Stimulated activated CD4-positive, alpha-beta T cell treated with anti-CD3 and anti-CD28 coated beads, Interleukin-2, amount 100 ng/mL, for 4 hours (primary cell): Measurements from ENCODE around the gene CAPRIN1.

Experiments
- DNase-seq: peaks from one replicate; pipeline ENCODE4 v3.0.0-alpha.2; 2020; ENCODE audit warnings: low read depth

Gene CAPRIN1, protein sequence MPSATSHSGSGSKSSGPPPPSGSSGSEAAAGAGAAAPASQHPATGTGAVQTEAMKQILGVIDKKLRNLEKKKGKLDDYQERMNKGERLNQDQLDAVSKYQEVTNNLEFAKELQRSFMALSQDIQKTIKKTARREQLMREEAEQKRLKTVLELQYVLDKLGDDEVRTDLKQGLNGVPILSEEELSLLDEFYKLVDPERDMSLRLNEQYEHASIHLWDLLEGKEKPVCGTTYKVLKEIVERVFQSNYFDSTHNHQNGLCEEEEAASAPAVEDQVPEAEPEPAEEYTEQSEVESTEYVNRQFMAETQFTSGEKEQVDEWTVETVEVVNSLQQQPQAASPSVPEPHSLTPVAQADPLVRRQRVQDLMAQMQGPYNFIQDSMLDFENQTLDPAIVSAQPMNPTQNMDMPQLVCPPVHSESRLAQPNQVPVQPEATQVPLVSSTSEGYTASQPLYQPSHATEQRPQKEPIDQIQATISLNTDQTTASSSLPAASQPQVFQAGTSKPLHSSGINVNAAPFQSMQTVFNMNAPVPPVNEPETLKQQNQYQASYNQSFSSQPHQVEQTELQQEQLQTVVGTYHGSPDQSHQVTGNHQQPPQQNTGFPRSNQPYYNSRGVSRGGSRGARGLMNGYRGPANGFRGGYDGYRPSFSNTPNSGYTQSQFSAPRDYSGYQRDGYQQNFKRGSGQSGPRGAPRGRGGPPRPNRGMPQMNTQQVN

DNA sequence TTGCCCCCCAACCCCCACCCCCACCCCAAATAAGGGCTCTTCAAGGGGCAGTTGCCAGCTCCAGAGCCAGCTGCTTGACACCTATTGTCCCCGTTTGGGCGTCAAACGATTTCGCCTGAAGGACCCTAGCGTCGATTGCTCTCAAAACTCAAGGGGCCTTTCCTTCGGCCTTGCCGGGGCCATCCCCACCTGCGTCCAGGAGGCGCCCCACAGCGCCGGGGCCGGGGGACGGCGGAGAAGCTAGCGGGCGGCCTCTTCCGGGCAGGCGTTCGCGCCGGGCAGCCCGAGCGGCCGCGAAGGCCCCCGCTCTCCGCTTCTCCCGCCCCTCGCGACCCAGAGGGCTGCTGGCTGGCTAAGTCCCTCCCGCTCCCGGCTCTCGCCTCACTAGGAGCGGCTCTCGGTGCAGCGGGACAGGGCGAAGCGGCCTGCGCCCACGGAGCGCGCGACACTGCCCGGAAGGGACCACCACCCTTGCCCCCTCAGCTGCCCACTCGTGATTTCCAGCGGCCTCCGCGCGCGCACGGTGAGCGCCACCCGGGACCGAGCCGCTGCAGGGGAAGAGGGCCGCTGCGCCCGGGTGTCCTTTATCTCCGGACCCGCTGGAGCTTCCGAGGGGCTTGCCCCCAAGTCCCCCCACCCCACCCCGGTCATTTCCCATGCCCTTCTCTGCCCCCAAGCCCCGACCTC is at the start of gene CAPRIN1:
Gene CAPRIN1, plus strand, starts transcription at position 383 of the 687 bp plus-strand sequence. CDS start 690 bp downstream, outside the sequence.
- DNase-seq = peak; percentile 74

DNA sequence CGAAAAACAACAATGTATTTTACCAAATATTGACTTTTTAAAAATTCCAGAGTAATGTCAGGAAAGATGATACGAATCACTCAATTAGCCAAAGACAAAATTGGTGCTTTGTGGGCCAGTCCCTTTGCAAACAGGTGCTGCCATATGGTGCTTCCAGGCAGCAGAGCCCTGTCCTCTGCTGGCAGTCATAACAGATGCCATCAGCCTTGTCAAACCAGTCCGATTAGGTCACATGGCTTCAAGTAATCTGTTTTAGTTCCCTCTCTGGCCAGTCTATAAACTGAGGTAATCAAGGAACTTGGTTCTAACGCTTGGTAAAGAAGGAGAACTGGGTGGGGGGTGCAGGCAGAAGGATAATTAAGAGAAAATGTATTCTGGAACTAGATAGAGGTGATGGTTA is 49.1 kb upstream of the CAPRIN1 start:
- no peak for DNase-seq

DNA sequence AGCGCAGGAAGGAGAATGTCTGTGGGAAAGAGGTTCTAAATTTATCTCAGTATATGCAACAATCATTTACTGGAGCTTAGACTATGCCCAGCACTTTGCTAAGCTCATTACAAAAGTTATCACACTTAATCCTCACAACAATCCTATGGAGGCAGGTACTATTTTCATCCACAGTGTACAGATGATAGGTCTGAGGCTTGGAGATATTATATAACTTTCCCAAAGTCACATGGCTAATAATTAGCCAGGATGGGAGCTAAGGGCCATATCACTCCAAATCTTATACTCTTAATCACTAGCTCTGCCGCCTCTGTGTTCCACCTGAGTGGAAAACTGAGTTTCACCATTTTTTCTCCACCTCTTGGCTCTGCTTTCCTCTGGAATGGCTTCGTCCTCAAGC is 47.3 kb upstream of the CAPRIN1 start:
- no peak for DNase-seq

DNA sequence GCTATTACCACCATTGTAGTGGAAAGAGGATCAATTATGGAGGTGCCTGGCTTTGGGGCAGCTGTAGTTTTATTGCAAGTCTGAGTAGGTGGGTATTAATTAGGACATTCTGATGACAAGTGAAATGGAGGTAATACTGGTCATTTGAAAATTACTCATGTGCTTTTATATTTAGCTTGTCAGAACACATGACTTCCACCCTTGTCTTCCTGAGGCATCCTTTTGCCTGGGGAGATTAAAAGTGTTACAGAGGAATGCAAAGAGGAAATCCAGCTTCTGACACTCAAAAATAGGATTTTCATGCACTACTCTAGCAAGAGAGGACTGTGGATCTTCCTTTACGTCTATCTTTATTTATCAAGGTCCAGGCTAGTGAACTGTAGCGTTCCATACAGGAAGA is 44.7 kb upstream of the CAPRIN1 start:
- no peak for DNase-seq

DNA sequence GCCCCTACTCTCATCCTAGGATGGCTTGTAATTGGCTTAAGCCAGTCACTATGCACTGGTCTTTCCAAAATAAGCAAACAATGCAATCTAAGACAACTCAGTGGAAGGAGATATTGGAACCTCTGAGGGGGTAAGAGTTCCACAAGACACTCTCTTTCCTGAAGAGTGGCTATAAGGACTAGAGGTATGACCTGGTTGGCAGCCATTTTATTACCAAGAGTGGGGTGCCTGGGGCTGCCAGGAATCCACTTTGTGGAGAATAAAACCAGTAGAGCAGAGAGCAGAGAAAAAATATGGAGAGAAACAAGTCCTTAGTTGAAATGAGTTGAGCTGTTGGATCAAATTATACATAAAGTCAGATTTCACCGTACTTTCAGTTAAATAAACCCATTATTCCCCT is 38.8 kb upstream of the CAPRIN1 start:
- no peak for DNase-seq

DNA sequence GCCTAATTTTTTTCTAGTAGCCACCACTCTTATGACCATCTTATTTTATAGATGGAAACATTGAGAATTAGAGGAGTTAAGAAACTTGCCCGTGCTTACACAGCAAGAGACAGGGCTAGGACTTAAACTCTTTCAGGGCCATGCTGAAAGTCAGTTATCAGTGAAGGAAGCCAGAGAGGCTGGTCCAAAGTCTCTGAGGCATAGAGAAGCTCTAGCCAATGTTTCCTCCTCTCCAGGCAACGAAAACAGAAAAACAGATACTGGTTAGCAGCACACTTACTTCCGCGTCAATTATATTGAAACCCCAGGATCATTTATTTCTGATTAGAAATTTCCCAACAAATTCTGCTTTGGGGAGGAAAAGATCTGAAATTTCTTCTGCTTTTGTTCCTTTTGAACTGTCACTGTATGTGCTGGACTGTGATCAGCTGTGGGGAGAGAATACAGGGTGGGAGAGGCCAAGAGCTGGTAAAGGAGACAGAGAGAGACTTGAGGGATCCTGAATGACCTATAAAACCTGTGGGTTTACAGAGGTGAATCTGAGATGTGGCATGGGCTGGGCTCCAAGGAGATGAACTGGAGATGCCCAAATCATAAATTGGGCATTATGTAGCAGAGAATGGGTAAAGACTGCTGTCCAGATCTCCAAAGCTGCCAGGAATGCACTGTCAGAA is 37.5 kb upstream of the CAPRIN1 start:
- DNase-seq = no peak

DNA sequence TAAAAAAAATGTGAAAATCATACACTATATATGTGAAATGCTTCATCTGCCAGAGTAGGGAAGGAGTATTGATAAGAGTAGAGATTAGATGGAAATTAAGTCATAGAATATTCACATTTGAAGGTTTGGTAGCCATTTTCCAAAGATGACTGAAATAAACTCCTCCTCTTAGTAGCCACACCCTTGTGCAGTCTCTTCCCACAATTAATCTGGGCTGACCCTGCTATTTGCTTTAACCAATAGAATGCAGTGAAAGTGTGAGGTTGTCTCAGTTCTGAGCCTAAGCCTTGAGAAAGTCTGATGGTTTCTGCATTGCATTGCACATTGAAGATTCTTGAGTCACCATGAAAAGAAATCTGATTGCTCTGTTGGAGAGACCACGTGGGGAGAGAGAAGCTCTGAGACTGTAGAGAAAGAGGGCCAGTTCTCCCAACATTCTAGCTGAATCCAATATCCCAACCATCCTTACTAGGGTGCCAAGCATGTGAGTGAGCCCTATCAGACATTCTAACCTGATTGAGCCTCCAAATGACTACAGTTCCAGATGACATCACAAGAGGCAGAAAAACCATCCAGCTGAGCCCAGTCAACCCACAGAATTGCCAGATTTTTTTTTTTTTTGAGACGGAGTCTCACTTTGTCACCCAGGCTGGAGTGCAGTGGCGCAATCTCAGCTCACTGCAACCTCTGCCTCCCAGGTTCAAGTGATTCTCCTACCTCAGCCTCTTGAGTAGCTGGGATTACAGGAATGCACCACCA is 29.4 kb upstream of the CAPRIN1 start:
- no peak for DNase-seq

DNA sequence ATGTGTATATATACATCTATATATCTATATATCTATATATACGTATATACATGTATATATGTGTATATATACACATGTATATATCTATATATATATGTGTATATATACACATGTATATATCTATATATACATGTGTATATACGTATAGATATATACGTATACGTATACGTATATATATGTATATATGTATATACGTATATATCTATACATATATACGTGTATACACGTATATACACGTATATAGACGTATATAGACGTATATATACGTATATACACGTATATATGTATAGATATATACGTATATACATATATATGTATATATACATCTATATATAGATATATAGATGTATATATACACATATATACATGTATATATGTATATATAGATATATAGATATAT is 25.1 kb upstream of the CAPRIN1 start:
- no peak for DNase-seq

DNA sequence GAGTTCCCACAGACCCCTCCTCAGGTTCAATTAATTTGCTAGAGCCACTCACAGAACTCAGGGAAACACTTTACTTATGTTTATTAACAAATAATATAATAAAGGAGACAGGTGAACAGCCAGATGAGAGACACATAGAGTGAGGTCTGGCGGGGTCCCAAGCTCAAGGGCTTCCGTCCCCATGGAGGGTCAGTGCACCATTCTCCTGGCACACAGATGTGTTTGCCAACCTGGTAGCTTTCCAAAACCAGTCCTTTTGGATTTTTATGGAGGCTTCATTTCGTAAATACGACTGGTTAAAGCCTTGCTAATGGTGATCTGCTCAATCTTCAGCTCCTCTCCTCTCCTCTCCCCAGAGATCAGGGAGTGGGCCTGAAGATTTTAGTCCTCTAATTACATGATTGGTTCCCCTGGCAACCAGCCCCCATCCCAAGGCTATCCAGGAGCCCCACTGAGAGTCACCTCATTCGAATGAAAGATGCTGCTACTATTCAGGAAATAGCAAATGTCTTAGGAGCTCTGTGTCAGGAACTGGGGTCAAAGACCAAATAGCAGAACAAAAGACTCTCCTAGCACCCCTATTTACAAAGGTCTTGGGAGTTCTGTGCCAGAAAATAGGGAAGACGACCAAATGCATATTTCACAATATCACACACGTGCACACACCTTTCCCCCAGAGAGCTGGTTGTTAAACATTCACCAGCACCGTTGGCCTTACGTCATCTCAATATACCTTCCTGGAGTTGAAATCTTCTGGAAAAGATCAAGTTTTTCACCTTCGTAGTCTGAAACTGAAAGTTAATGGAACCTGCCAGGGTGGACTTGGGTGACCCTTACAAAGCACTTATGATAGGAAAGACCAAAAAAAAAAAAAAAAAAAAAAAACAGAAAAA is 23.8 kb upstream of the CAPRIN1 start:
- DNase-seq = no peak

DNA sequence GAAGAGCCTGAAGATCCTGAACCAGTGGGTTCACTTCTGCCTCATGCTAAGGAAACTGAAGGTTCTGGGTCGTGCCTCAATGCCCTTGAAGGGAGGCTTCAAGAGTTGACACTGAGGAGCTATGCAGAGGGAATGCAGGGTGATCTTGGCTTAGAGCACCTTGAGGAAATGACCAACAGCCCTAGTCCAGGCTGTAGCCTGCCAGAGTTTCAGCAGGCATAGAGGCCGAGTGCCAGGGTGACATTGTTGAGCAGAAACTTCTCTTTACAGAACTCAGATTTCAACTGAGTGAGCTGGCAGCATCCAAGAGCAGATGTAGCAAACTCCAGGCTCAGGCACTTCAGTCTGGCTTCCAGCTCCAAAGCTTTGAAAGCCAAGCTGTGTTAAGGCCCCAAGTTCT is 23.1 kb upstream of the CAPRIN1 start:
- DNase-seq = no peak

DNA sequence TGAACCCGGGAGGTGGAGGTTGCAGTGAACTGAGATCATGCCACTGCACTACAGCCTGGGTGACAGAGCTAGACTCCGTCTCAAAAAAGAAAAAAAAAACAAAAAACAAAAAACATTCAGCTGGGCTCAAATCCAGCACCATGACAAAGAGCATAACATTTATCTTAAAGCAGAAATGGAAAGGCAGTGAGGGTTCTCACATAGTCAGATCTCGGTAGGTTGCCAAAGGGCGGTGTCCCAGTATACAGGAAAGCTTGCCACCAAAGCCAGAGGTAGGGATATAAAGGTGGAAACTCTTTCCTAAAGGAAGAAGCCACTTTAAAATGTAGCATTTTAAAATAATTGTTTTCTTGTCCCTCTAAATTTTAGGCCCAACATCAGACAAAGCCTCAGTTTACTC is 22.4 kb upstream of the CAPRIN1 start:
- DNase-seq = no peak

DNA sequence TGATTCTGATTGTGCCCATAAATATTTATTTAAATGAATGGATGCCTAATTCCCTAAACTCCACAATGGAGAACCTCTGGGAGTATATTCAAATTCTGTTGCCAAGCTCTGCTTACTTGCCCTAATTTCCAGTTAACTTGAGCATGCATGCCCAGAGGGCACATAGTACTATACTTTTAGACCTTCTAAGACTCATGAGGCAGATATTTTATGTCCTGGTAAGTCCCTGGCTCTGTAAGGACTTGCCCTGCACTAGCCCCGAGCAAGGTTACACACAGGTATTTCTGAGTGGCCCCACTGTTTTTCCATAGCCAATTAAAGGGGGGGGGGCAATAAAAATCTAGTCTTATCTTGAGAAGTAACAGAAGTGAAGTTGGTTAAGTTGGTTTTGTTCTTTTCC is 21.1 kb upstream of the CAPRIN1 start:
- no peak for DNase-seq

DNA sequence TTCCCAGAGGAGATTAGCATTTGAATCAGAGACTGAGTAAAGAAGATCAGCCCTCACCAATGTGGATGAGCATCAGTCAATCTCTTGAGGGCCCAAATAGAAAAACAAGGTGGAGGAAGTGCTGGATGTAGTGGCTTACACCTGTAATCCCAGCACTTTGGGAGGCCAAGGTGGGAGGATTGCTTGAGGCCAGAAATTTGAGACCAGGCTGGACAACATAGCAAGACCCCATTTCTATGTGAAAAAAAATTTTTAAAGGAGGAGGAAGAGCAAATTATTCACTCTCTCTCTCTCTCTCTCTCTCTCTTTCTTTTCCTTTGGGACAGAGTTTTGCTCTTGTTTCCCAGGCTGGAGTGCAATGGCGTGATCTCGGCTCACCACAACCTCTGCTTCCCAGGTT is 18.1 kb upstream of the CAPRIN1 start:
- DNase-seq = no peak

DNA sequence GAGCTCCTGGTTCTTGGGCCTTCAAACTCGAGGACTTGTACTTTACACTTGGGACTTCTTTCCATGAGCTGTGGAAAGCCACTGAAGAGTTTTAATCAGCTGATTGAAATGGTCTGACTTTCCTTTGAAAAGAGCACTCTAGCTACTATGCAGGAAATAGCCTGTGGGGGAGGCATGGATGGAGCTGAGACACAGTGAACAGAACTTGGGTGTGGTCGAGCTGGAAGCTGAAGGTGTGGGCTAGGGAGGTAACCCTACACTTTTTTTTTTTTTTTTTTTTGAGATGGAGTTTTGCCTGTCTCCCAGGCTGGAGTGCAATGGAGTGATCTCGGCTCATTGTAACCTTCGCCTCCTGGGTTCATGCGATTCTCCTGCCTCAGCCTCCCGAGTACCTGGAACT is 17.5 kb upstream of the CAPRIN1 start:
- no peak for DNase-seq

DNA sequence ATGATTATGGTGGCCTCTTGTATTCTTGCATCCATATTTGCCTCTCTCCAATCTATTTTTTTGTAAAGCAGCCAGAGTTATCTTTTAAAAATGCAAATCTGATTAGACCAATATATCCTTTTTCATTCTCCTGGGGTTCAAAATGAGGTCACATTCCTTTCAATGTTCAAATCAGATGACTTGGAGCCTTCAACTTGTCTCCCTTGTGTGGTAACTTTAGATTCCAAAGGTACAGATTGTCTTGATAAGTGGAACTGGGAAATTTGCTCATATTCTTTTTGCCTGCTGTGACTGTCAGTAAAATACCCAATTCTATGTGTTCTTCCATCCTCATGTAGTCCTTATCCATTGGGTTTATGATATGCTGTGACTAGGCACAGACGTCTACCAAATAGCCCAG is 15.1 kb upstream of the CAPRIN1 start:
- DNase-seq = no peak

DNA sequence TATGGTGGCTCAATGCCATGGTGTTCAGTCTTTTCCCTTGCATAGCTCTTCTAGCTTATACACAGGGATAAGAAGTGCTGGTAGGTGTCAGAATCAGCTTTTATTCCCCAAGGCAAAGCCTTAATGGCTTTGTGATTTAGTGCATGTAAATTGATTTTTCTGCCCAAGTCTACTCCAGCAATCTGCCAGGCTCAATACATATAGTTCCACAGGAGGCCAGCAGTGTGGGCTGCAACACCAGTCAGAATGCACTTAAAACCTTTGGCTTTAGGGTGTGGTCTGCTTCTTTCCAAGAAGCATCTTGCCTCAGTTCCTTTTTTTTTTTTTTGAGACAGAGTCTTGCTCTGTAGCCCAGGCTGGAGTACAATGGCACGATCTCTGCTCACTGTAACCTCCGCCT is 14.5 kb upstream of the CAPRIN1 start:
- DNase-seq = no peak

DNA sequence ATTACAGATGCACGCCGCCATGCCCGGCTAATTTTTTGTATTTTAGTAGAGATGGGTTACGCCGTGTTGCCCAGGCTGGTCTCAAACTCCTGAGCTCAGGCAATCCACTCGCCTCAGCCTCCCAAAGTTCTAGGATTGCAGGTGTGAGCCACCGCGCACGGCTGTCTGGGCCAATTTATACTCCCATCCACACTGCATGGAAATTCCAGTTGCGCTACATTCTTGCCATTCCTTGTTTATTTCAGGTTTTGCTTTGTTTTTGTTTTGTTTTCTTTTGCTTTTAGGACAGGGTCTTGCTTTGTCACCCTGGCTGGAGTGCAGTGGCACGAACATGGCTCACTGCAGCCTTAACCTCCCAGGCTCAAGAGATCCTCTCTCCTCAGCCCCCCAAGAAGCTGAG is 11.0 kb upstream of the CAPRIN1 start:
- no peak for DNase-seq

DNA sequence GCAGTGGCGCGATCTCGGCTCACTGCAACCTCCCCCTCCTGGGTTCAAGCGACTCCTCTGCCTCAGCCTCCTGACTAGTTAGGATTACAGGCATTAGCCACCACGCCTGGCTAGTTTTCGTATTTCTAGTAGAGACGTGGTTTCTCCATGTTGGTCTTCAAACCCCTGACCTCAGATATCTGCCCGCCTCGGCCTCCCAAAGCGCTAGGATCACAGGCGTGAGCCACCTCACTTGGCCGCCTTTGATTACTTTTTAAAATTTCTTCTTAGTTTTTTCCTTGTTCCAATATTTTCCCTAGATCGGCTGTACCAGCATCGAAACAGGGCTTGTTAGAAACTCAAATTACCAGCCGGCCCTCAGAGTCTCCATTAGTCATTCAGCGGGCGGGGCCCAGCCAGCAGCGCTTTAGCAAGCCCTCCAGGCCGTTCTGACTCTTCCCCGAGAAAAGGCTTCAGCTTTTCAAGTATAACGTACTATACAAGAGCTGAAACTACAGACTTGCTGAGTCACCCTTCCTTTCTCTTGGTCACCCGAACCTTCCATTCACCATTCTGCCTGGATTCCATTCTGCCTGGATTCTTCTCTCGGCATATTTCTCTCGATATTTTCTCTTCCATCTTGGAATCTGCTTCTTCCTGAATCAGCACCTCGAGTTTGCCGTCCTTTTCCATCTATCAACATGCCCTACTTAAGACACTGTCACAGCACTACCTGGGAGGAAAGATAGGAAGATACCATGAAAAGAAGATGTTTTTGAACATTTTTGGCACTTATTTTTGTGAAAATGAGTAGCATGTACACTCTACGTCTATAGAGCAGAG is 6.7 kb upstream of the CAPRIN1 start:
- no peak for DNase-seq

DNA sequence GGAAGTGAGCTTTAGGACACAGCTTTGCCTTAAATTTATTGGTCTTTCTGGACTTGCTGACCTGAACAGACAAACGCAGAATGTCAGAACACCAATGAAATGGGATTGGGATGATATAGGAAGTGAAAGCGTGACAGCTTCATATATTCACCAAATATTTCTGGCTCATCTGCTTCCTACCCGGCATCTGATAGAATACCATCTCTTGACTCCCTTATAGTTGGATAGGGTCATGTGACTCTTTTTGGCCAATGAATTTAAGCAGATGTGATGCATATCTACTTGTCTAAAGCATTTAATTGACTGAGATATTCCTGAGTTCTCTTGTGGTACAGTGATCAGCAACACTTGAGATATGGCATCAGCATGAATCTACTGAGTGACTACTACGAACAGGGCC is 2.5 kb upstream of the CAPRIN1 start:
- no peak for DNase-seq
